HFF-Myc (cell line): ENCODE results near the gene TMEM186.
A peak's percentile ranks its signal among the peaks of the same experiment; 100 is the strongest.
"Not testable (repeated sequence)": the region's sequence is repeated elsewhere in the genome, so short reads cannot be mapped to it uniquely, and the experiment has no call there.

Experiments
- DNase-seq: peaks from one replicate; pipeline ENCODE4 v3.0.0-alpha.2; 2011; ENCODE audit warnings: low read depth; ENCODE audit errors: extremely low read depth
- H3K4me3 ChIP-seq: replicated peaks from 2 replicates; pipeline ENCODE4 v1.5.1; 2011; ENCODE audit warnings: low read depth, mild to moderate bottlenecking, control low read depth, low read length
- TF ChIP-seq, protein P1 (sequence below): IDR thresholded peaks from 2 replicates; pipeline ENCODE4 v1.5.1; 2012; ENCODE audit warnings: mild to moderate bottlenecking, low read depth, low read length, control low read depth; ENCODE audit errors: missing control alignments

TMEM186 gene

DNA sequence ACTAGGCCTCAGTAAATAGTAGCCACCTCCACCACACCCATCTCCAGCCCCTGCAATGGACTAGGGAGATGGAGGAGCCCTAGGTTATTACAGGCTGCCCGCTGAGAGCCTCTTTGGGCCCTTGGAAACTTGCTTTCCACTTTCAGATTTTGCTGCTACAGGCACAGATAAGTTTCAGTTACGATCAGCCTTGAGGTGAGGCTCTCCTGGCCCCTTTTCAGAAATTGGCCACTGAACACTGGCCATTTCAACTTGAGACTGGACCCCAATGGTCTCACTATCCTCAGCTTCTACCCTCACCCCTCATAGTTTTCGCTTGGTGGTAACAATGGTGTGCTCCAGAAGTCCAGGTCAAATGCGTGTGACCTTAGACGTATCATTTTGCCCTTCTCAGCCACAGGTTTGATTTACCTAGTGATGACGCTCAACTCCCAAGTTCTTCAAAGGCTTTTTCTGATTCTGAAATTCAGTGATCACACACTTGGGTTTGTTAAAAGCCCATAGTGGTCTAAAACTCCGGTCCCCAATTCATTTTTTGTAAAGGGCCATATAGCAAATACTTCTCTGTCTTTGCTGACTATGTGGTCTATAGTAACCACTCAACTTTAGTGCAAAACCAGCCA, 1.2 kb upstream of the TMEM186 start:
- DNase-seq = no peak
- peak overlapping the region; percentile 76 for H3K4me3 ChIP-seq
- TF ChIP-seq, protein P1, sequence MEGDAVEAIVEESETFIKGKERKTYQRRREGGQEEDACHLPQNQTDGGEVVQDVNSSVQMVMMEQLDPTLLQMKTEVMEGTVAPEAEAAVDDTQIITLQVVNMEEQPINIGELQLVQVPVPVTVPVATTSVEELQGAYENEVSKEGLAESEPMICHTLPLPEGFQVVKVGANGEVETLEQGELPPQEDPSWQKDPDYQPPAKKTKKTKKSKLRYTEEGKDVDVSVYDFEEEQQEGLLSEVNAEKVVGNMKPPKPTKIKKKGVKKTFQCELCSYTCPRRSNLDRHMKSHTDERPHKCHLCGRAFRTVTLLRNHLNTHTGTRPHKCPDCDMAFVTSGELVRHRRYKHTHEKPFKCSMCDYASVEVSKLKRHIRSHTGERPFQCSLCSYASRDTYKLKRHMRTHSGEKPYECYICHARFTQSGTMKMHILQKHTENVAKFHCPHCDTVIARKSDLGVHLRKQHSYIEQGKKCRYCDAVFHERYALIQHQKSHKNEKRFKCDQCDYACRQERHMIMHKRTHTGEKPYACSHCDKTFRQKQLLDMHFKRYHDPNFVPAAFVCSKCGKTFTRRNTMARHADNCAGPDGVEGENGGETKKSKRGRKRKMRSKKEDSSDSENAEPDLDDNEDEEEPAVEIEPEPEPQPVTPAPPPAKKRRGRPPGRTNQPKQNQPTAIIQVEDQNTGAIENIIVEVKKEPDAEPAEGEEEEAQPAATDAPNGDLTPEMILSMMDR = no peak

DNA sequence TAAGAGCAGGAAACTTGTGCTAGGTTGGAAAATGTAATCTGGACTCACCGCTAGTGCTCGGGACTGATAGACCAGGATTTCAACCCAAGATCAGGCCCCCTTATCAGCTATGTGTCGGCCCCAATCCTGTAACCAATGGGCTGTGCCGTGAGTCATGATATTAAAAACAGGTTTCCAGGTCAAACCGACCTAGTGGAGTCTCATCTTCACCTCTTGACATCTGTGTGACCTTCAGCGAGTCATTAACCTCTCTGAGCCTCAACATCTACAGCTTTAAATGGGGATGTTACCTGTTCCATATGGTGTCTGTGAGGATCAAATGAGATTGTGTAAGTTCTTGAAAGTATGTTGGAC, 712 bp upstream of the TMEM186 start:
- TF ChIP-seq, protein P1 = no peak
- DNase-seq = no peak
- H3K4me3 ChIP-seq = peak overlapping the region; percentile 76

DNA sequence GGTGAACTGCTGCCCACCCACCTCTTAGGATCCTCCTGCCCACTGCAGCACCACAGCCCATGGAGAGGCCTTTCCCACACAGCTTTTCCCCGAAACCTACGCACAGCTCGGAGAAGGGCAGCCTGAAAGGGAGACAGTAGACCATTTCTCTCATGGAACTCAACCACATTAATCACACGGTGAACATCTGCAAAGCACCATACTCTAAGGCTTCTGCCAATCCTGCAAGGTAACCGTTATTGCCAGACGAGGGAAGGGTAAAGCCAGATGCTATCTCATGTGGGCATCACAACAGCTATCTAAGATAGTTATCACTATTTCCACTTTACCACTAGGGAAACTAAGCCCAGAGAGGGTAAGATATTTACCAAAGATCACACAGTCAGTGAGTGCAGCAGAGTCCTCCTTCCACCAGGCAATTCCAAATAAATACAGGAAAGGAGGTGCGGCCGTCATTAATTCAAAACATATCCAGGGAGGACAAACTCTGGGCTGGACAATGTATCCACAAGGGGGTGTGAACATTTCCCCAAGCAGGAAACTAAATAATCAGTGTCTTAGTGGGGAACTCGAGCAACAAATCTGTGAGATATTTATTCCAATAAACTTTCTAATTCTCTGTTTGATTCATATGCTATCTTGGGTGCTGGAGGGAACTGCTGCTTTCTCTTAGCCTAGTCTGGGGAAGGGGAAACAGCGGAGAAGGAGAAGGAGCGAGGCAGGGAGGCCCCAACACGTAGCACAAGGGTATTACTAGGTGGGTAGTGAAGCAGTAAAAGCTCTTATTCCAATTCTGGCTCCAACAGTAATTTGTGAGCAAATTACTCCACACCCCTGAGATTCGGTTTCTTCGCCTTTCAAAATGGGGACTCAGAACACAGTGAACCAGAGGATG, 723 bp downstream of the TMEM186 start:
- TF ChIP-seq, protein P1 = no peak
- no peak for DNase-seq
- H3K4me3 ChIP-seq = peak overlapping the region; percentile 76

DNA sequence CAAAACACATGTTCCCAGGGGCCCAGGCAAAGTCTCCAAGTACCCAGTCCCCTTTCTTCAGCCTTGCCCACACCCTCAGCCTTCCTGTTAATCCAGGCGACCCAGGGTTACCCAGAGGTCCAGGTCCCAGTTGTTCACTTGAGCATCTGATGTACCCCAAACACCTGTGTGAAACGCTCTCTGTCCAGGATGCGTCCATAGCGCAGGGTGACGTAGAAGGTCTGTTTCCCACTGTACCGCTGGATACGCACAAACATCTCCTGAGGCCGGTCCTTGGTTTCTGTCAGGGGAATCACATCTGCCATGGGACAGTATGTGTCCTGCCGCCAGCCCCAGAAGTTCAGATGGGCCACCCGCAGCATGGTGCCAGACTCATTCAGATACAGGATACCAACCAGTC, 1.6 kb downstream of the TMEM186 start:
- TF ChIP-seq, protein P1 = no peak
- DNase-seq = no peak
- peak overlapping the region; percentile 76; the same call in 1 of the 2 replicates for H3K4me3 ChIP-seq

DNA sequence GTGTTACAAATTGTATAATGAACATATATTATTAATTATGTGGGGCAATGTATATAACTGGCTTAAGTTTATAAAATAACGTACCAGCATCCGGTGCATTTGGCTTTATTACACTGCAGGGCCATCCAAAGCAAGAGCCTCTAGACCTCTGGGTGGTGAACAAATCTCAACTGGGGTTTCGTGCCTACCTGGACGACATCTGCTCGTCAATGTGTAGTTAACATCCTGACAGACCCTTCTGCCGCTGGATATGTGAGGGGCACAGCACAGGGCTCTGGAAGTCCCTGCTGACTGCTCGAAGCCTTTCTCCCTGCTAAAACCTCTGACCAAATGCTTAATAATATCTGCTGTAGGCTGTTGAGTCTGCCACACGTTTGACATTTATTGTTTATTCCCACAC, 2.3 kb downstream of the TMEM186 start:
- DNase-seq = no peak
- no peak overlapping the region for H3K4me3 ChIP-seq
- TF ChIP-seq, protein P1 = no peak

DNA sequence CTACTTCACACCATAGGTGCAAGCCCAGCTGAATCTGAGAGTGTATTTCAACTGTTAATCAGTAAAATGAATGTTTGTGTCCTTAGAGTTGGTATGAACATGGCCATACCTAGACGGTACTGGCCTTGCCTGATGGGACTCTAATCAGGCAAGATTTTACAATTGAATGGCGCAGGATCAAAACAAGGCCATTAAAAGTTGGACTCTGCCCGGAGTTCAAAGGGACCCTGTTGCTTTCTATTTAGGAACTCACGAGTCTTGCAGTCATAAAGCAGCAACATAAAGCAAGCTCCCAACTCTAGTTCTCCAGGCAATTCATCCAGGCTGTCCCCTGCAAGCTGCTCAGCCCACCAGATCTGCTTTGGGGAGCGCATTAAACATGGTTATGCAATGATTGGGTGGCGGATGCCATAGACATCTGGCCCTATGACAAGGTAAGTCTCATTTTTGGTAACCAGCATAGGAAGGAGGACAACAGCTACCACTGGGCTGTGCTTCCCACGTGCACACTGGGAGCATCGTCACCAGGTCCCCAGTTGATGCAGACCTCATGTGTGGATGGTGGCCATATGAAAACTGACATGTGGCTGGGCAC, 8.8 kb downstream of the TMEM186 start:
- no peak overlapping the region for H3K4me3 ChIP-seq
- TF ChIP-seq, protein P1 = no peak
- DNase-seq = no peak

DNA sequence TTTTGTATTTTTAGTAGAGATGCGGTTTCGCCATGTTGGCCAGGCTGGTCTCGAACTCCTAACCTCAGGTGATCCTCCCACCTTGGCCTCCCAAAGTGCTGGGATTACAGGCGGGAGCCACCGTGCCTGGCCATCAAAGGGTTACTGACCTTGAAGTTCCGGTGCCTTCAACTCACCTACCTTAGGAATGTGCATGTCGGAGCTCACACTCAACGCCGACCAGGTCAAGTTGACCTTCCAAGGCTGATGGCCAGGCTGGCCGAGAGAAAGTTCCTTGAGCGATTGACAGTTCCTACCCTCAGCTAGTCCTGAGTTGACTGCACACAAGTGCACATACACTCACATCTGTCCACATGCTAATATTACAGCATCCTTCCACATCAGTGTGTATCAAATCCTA, 11.1 kb downstream of the TMEM186 start:
- not testable (repeated sequence) for H3K4me3 ChIP-seq, DNase-seq
